Measurements from ENCODE around the gene COL6A1.

DNA sequence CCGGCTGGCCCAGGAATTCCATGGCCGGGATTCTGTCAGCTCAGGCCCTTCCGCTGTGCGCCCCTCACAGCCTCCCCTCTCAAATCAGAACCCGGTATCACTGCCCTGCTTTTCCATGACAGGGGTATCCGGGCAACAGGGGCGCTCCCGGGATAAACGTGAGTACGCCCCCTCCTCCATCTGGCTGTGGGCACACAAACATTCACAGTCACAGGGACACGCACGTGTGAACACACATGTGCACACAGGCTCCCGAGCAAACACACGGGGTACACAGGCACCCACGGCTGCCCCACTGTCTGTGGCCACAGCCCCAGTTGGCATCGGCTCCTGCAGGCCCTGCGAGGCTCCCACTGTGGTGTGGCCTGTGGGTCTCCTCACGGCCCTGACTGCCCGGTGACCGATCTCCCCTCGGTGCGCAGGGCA lies 16.7 kb downstream of the COL6A1 start:
- no peak for TF ChIP-seq POLR2AphosphoS5 (IDR thresholded peaks at IDR 0.05; ENCODE audit: low read depth, low read length)
- no peak for TF ChIP-seq TAF1 (IDR thresholded peaks at IDR 0.05; ENCODE audit: borderline replicate concordance, low read depth, low read length)
- no peak for TF ChIP-seq POLR2A (IDR thresholded peaks at IDR 0.05; ENCODE audit: low read depth, low read length)
